Activated naive CD4-positive, alpha-beta T cell treated with anti-CD3 and anti-CD28 coated beads for 36 hours (primary cell): Measurements from ENCODE around the gene CPAMD8. TPM values are rescaled to one million over a fixed set of nuclear protein-coding genes. Genes with fewer than 3 reads are reported as not detected.
"Not testable (repeated sequence)": the region's sequence is repeated elsewhere in the genome, so short reads cannot be mapped to it uniquely, and the experiment has no call there.

Source experiments
- CTCF ChIA-PET: fragments of 350-600 bp; sonication (Branson Sonifier 250); formaldehyde crosslinking; loops from one replicate; lab custom pipeline; 2021; ENCODE audit warnings: antibody characterized with exemption; lab: Charles Lee
- DNase-seq: peaks from one replicate; pipeline ENCODE4 v3.0.0-alpha.2; 2020
- H3K27ac Mint-ChIP-seq: one replicate; pipeline ENCODE4 v1.8.0; 2021; ENCODE audit warnings: mild to moderate bottlenecking, mixed read lengths
- H3K27me3 Mint-ChIP-seq: one replicate; pipeline ENCODE4 v1.8.0; 2021; ENCODE audit warnings: low read depth, mixed read lengths
- H3K36me3 Mint-ChIP-seq: one replicate; pipeline ENCODE4 v1.8.0; 2021; ENCODE audit warnings: low read depth, mixed read lengths
- H3K4me1 Mint-ChIP-seq: one replicate; pipeline ENCODE4 v1.8.0; 2021; ENCODE audit warnings: low read depth, mixed read lengths
- H3K4me3 Mint-ChIP-seq: one replicate; pipeline ENCODE4 v1.8.0; 2021; ENCODE audit warnings: mild to moderate bottlenecking, moderate library complexity, mixed read lengths
- H3K9me3 Mint-ChIP-seq: one replicate; pipeline ENCODE4 v1.8.0; 2021; ENCODE audit warnings: mixed read lengths
- intact Hi-C: fragments of 100-400 bp; cut with micrococcal nuclease; formaldehyde crosslinking; loops from one replicate; pipeline ENCODE4 v1.15.1; 2023
- total RNA-seq, 2 experiments: library from RNA; stranded (reverse); gene quantifications; one replicate each; pipeline ENCODE4 v1.2.3, GENCODE V29; 2021

Gene CPAMD8
- total RNA-seq, 2 experiments from 2014 or later: 0.41 to 0.44 TPM

DNA sequence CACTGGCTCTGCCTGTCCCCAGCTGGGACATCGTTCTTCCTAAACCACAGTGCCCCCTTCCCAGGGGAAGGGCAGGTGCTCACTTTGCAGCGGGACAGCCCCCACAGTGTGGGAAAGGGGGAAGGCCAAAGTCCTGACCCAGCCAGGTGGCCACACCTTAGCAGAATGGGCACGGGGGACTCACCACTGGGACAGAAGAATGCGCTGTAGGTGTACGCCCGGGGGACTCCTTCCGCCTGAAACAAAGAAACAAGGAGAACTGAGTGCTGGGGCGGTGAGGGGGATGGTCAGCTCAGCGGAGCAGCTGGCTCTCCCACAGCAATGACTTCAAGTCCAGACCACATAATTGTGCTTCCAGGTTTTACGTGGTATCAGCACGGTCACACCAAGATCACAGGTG, 88.4 kb downstream of the CPAMD8 start:
- H3K36me3 Mint-ChIP-seq: peaks cover 2% of the 10 kb centered on the region
- H3K9me3 Mint-ChIP-seq: peaks cover 16% of the 10 kb centered on the region
- intact Hi-C loops: no loop called here
- CTCF ChIA-PET: no interaction called here
- no peak overlapping the region for H3K4me3 Mint-ChIP-seq
- H3K27me3 Mint-ChIP-seq: no peaks in the 10 kb centered on the region
- no peak for DNase-seq
- H3K27ac Mint-ChIP-seq: no peak overlapping the region
- H3K4me1 Mint-ChIP-seq: no peaks in the 10 kb centered on the region

DNA sequence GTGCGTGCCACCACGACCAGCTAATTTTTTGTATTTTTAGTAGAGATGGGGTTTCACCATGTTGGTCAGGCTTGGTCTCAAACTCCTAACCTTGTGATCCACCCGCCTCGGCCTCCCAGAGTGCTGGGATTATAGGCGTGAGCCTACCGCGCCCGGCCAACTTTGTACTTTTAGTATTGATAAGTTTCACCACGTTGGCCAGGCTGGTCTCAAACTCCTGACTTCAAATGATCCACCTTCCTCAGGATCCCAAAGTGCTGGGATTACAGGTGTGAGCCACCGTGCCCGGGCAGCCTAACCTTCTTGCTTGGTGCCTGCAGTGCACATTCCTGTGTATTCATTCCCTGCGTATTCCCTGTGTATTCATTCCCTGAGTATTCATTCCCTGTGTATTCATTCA, 88.8 kb downstream of the CPAMD8 start:
- CTCF ChIA-PET, H3K27me3 Mint-ChIP-seq, H3K4me1 Mint-ChIP-seq, H3K27ac Mint-ChIP-seq, H3K36me3 Mint-ChIP-seq, H3K4me3 Mint-ChIP-seq, intact Hi-C loops, DNase-seq: not testable (repeated sequence)
- H3K9me3 Mint-ChIP-seq: peaks cover 16% of the 10 kb centered on the region

DNA sequence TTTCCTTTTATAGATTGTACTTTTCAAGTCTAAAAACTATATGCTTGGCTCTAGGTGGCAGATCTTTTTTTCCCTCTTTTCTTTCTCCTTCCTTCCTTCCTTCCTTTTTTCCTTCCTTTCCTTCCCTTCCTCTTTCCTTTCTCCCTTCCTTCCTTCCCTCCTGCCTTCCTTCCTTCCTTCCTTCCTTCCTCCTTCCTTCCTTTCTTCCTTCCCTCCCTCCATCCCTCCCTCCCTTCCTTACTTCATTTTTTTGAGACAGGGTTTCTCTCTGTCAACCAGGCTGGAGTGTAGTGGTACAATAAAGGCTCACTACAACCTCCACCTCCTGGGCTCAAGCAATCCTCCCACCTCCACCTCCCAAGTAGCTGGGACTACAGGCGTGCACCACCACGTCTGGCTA, 89.7 kb downstream of the CPAMD8 start:
- Mint-ChIP-seq H3K27me3 (no peaks in the 10 kb centered on the region), H3K36me3 (peaks cover 2% of the 10 kb centered on the region), H3K4me3 (no peak overlapping the region), H3K27ac (no peak overlapping the region), H3K9me3 (peaks cover 20% of the 10 kb centered on the region), H3K4me1 (no peaks in the 10 kb centered on the region)
- intact Hi-C loops: no loop called here
- CTCF ChIA-PET: no interaction called here
- DNase-seq: no peak

DNA sequence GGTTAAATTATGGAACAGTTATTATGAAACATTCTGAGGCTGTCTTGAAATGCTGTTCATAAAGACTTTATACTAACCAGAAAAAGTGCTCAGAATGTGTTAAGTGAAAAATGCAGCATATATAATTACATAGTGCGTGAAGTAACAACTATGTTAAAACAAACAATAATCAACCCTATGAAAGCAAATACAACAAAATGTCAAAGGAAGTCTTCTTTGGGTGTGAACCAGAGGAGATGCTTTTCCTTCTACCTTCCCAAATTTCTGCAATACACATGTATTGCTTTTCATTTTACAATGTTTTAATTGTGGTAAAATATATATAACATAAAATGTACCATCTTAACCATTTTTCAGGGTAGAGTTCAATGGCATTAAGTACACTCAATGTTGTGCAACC, 92.1 kb downstream of the CPAMD8 start:
- Mint-ChIP-seq H3K27me3 (no peaks in the 10 kb centered on the region), H3K36me3 (peaks cover 2% of the 10 kb centered on the region), H3K27ac (no peak overlapping the region), H3K4me3 (no peak overlapping the region), H3K4me1 (no peaks in the 10 kb centered on the region), H3K9me3 (peaks cover 23% of the 10 kb centered on the region)
- DNase-seq: no peak
- CTCF ChIA-PET: no interaction called here
- intact Hi-C loops: no loop called here

DNA sequence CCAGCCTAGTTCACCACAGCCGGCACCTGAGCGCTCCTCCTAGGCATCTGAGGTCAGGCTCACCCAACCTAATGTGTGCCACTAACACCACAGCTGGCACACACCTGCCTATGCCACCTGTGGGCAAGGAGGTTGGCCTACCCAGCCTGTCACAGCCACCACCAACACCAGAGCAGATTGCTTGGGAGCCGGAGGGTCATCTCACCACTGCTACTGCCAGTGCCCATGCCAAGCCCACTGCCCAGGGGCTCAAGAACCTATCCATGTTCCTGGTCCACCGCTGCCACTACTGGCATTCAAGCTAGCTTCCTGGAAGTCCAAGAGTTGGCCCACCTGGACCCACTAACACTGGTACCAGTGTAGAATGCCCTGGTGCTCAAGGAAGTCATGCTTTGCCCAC, 95.3 kb downstream of the CPAMD8 start:
- no peak for DNase-seq
- H3K4me1 Mint-ChIP-seq: no peaks in the 10 kb centered on the region
- H3K27me3 Mint-ChIP-seq: peaks cover 1% of the 10 kb centered on the region
- H3K4me3 Mint-ChIP-seq: no peak overlapping the region
- intact Hi-C loops: no loop called here
- CTCF ChIA-PET: no interaction called here
- H3K9me3 Mint-ChIP-seq: peaks cover 30% of the 10 kb centered on the region
- H3K27ac Mint-ChIP-seq: no peak overlapping the region
- H3K36me3 Mint-ChIP-seq: peaks cover 4% of the 10 kb centered on the region

DNA sequence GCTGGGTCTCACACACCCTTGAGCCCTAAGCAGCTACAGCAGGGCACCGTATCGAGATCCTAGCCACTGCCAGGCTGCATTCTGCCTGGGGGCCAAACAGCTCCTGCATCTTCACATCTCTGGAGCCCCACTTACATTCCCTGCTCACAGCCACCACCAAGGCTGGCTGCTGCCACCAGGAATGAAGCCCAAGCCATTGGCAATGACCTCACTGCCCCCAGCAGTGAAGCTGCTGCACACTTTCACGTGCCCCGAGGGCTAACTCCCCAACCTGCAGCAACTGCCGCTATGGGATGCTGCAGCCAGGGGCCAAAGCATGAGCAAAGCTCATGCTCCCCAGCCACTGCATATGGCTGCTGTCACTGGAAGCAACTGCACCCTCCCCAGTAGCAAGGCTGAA, 95.9 kb downstream of the CPAMD8 start:
- CTCF ChIA-PET: no interaction called here
- peaks cover 1% of the 10 kb centered on the region for H3K27me3 Mint-ChIP-seq
- DNase-seq: no peak
- H3K27ac Mint-ChIP-seq: no peak overlapping the region
- no peak overlapping the region for H3K4me3 Mint-ChIP-seq
- peaks cover 30% of the 10 kb centered on the region for H3K9me3 Mint-ChIP-seq
- H3K4me1 Mint-ChIP-seq: no peaks in the 10 kb centered on the region
- peaks cover 4% of the 10 kb centered on the region for H3K36me3 Mint-ChIP-seq
- intact Hi-C loops: no loop called here

DNA sequence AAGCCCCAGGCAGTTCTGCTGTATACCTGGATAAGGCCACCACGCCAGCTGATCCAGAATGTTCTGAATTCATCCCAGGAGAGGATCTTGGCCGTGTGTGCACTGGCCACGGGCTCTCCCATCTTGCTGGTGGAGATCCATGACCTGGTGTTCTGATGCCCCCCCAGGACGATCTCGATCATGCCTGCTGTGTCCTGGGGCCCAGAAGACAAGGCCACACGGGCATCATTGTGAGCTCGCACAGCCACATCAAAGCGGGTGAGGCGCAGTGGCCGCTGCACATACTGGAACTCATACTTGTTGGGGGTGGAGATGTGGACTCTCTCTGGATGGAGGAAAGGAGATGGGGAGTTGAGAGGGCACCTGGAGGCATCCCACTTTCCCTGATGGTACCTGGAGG, 97.7 kb downstream of the CPAMD8 start:
- intact Hi-C loops: no loop called here
- peaks cover 1% of the 10 kb centered on the region for H3K27me3 Mint-ChIP-seq
- no peak overlapping the region for H3K4me3 Mint-ChIP-seq
- H3K27ac Mint-ChIP-seq: no peak overlapping the region
- DNase-seq: no peak
- H3K4me1 Mint-ChIP-seq: no peaks in the 10 kb centered on the region
- H3K9me3 Mint-ChIP-seq: peaks cover 27% of the 10 kb centered on the region
- CTCF ChIA-PET: interaction anchor here (0.7 kb wide), 1 partner anchor 156 kb away, joined by 6 read pairs; no protein-coding TSS in a partner anchor
- peaks cover 2% of the 10 kb centered on the region for H3K36me3 Mint-ChIP-seq

DNA sequence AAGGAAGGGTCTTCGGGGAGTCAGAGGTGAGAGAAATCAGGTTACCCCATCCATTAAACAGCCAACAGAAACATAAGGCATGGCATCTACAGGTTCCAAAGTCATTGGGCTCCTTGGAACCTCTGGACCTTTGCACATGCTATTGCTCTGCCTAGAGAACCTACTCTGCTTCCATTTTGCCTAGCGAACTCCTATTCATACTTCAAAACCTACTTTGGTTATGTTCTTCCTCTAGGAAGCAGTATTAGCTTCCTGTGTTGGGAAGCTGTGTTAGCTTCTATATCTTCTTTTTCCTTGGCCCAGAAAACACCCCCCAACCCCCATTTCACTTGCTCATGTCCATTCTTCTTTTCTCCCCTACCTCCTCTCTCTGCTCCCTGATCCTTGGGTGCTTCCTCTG, 98.3 kb downstream of the CPAMD8 start:
- intact Hi-C loops: no loop called here
- CTCF ChIA-PET: interaction anchor here (0.7 kb wide), 1 partner anchor 156 kb away, joined by 6 read pairs; no protein-coding TSS in a partner anchor
- H3K27ac Mint-ChIP-seq: no peak overlapping the region
- no peak overlapping the region for H3K4me3 Mint-ChIP-seq
- H3K27me3 Mint-ChIP-seq: peaks cover 1% of the 10 kb centered on the region
- peaks cover 2% of the 10 kb centered on the region for H3K36me3 Mint-ChIP-seq
- H3K4me1 Mint-ChIP-seq: no peaks in the 10 kb centered on the region
- DNase-seq: no peak
- peaks cover 21% of the 10 kb centered on the region for H3K9me3 Mint-ChIP-seq

DNA sequence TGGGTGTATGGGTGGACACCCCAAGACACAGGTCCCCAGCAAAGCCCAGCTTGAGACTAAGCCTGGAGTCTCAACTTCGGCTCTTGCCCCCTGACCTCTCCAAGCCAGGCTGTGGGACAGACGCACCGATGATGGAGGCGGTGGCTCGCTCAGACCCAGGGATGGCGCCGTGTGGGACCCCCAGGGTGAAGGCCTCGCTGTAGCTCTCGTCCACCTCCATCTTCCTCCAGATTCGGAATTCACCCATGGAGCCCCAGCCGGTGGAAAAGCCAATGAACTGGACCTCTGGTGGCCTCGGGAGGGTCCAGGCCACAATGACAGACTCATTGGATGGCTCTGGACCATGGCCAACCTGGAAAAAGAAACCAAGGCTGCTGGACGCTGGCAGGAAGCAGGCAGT, 98.7 kb downstream of the CPAMD8 start:
- H3K4me3 Mint-ChIP-seq: no peak overlapping the region
- peaks cover 20% of the 10 kb centered on the region for H3K9me3 Mint-ChIP-seq
- CTCF ChIA-PET: interaction anchor here (0.7 kb wide), 1 partner anchor 155 kb away, joined by 6 read pairs; no protein-coding TSS in a partner anchor
- peaks cover 1% of the 10 kb centered on the region for H3K27me3 Mint-ChIP-seq
- H3K4me1 Mint-ChIP-seq: no peaks in the 10 kb centered on the region
- DNase-seq: no peak
- intact Hi-C loops: no loop called here
- H3K27ac Mint-ChIP-seq: no peak overlapping the region
- H3K36me3 Mint-ChIP-seq: peaks cover 2% of the 10 kb centered on the region

DNA sequence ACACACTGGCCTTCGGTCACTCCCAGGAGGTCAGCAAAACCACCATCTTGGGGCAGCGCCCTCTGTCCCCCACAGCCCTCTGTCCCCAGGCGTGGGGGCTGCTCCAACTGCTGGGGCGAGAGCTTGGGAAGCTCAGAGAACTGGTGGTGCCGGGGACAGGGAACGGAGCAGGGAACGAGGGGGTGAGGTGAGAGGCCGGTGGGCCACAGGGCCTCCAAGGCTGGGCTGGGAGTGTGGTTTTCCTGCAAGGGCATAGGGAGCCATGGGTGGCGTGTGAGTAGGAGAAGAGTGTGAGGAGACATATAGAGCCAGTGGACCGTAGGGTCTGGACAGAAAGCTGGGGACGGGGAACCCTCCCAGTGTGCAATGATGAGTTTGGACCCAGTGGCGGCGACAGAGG, 103.7 kb downstream of the CPAMD8 start:
- Mint-ChIP-seq H3K4me1 (no peaks in the 10 kb centered on the region), H3K4me3 (no peak overlapping the region), H3K27ac (no peak overlapping the region), H3K27me3 (no peaks in the 10 kb centered on the region), H3K36me3 (peaks cover 2% of the 10 kb centered on the region), H3K9me3 (peaks cover 16% of the 10 kb centered on the region)
- no peak for DNase-seq
- CTCF ChIA-PET: no interaction called here
- intact Hi-C loops: no loop called here

DNA sequence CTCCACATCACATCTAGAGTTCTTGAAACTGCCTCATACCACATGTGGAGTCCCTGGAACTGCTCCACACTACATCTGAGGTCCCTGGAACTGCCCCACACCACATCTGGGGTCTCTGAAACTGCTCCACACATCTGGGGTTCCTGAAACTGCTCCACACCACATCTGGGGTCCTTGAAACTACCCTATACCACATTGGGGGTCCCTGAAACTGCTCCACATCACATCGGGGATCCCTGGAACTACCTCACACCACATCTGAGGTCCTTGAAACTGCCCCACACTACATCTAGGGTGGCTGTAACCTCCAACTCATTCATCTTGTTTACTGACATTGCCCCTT, 104.0 kb downstream of the CPAMD8 start:
- intact Hi-C loops: no loop called here
- no peak for DNase-seq
- Mint-ChIP-seq H3K4me1 (no peaks in the 10 kb centered on the region), H3K36me3 (peaks cover 2% of the 10 kb centered on the region), H3K27ac (no peak overlapping the region), H3K27me3 (no peaks in the 10 kb centered on the region), H3K9me3 (peaks cover 16% of the 10 kb centered on the region), H3K4me3 (no peak overlapping the region)
- CTCF ChIA-PET: no interaction called here

DNA sequence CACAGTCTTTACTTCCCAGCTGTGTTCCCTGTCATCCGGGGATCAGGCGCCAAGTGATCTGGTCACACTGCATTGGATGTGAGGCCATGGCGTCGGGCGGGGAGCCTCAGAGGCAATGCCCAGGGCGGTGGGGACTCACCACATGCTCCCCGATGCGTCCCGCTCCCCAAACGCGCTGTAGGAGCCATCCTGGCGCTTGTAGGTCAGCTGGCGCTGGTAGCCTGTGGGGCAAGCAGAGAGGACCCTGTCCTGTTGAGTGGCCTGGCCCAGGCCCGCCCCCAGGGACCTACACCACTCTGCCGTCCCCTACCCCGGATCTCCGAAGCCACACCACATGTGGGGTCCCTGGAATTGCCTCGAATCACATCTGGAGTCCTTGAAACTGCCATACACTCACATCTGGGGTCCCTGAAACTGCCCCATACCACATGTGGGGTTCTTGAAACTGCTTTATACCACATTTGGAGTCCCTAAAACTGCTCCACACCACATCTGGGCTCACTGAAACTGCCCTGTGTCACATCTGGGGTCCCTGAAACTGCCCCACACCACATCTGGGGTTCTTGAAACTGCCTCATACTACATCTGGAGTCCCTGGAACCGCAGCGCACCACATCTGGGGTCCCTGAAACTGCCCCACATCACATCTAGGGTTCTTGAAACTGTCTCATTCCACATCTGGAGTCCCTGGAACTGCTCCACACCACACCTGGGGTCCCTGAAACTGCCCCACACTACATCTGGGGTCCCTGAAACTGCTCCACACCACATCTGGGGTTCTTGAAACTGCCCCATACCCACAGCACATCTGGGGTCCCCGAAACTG, 104.6 kb downstream of the CPAMD8 start:
- Mint-ChIP-seq H3K4me3 (no peak overlapping the region), H3K27ac (no peak overlapping the region), H3K27me3 (no peaks in the 10 kb centered on the region), H3K4me1 (no peaks in the 10 kb centered on the region), H3K36me3 (peaks cover 2% of the 10 kb centered on the region), H3K9me3 (peaks cover 14% of the 10 kb centered on the region)
- CTCF ChIA-PET: no interaction called here
- no peak for DNase-seq
- intact Hi-C loops: no loop called here

DNA sequence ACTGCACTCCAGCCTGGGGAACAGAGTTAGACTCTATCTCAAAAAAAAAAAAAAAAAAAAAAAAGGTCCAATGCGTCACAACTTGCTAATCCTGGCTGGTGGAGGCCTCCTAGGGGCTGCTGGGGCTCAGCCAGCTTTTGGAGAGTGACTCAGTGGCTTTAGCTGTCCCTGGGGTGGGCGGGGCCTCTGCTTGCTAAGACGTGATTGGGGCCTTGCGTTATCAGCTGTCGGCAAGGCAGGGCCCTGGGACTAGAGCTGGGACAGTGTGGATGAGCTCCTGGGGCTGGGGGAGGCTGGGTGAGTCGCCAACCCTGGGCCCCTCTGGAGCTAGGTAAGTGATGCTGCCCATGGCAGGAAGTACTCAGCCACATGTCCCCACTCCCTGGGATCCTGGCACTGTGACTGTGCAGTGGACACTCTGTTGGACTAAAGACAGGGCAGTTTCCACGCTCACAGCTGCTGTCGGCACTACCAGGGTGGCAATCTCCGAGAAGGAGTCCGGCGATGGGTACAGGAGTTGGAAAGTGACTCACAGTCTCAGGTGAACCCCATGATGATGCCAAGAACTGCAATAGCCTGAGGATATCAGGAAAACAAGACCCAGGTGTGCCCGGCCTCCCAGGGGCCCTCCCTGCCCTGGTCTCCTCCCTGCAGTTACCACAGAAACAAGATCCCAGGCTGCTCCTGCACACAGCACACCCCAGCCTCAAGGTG, 105.6 kb downstream of the CPAMD8 start:
- H3K27ac Mint-ChIP-seq: no peak overlapping the region
- CTCF ChIA-PET: no interaction called here
- H3K4me3 Mint-ChIP-seq: no peak overlapping the region
- H3K4me1 Mint-ChIP-seq: no peaks in the 10 kb centered on the region
- intact Hi-C loops: no loop called here
- H3K9me3 Mint-ChIP-seq: peaks cover 9% of the 10 kb centered on the region
- no peak for DNase-seq
- H3K27me3 Mint-ChIP-seq: no peaks in the 10 kb centered on the region
- no peaks in the 10 kb centered on the region for H3K36me3 Mint-ChIP-seq
